Measurements from ENCODE around the gene MFAP2.
"Not testable (repeated sequence)": the region's sequence is repeated elsewhere in the genome, so short reads cannot be mapped to it uniquely, and the experiment has no call there.

The MFAP2 gene

DNA sequence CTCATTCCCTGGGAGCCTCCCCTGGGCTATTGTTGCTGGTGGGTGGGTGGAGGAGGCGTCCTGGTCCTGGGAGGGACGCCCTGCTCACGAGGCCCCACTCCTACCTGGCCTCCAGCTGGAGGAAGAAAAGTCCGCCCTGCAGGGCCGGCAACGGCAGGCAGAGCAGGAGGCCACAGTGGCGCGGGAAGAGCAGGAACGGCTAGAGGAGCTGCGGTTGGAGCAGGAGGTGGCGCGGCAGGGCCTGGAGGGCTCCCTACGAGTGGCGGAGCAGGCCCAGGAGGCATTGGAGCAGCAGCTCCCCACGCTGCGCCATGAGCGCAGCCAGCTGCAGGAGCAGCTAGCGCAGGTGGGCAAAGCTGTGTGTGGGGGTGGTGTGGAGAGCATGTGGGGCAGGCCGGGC is 33.8 kb downstream of the MFAP2 start:
- TF ChIP-seq, protein P1, sequence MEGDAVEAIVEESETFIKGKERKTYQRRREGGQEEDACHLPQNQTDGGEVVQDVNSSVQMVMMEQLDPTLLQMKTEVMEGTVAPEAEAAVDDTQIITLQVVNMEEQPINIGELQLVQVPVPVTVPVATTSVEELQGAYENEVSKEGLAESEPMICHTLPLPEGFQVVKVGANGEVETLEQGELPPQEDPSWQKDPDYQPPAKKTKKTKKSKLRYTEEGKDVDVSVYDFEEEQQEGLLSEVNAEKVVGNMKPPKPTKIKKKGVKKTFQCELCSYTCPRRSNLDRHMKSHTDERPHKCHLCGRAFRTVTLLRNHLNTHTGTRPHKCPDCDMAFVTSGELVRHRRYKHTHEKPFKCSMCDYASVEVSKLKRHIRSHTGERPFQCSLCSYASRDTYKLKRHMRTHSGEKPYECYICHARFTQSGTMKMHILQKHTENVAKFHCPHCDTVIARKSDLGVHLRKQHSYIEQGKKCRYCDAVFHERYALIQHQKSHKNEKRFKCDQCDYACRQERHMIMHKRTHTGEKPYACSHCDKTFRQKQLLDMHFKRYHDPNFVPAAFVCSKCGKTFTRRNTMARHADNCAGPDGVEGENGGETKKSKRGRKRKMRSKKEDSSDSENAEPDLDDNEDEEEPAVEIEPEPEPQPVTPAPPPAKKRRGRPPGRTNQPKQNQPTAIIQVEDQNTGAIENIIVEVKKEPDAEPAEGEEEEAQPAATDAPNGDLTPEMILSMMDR (conservative IDR thresholded peaks at IDR 0.05) = no peak
- H3K27ac ChIP-seq = no peak overlapping the region

DNA sequence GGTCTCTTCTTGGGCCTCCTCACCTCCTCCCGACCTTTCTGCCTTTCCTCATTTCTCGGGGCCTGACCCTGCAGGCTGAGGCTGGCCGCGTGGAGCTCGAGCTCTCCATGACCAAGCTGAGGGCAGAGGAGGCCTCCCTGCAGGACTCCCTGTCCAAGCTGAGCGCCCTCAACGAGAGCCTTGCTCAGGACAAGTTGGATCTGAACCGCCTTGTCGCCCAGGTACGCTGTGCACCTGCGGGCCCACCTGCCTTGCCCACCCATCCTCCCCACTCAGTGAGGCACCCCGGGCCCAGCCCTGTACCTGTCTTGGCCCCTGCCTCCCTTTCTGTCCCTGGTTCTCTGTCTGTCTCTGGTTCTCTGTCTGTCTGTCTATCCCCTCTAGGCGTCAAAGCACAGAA is 34.2 kb downstream of the MFAP2 start:
- H3K27ac ChIP-seq = not testable (repeated sequence)

DNA sequence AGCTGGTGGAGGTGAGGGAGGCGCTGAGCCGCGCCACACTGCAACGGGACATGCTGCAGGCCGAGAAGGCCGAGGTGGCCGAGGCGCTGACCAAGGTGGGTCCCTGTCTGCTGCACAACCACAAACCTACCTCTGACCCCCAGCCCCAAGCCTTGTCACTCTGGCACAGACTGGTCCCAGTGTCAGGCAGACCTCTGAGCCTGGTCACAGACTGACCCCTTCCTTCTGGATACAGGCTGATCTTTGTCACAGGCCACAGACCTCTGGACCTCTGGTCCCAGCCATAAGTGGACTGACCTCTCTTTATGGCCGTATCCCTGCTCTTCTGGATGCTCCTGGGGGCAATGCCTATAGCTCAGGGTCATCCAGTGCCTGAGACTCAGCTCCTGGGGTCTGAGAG is 34.9 kb downstream of the MFAP2 start:
- not testable (repeated sequence) for H3K27ac ChIP-seq

DNA sequence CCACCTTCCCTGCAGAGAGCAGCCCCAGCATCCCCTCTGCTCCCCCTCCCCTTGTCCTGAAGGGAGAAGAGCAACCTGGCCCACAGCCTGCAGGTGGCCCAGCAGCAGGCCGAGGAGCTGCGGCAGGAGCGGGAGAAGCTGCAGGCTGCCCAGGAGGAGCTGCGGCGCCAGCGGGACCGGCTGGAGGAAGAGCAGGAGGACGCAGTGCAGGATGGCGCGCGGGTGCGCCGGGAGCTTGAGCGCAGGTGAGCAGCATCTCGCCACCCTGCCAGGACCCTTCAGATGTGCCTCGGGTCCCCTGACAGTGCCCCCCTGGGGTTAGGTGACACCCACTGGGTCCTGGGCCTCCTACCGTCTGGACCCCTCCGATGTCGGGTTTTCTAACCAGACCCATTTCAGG is 36.4 kb downstream of the MFAP2 start:
- no peak overlapping the region for H3K27ac ChIP-seq
- TF ChIP-seq, protein P1 (conservative IDR thresholded peaks at IDR 0.05) = no peak

DNA sequence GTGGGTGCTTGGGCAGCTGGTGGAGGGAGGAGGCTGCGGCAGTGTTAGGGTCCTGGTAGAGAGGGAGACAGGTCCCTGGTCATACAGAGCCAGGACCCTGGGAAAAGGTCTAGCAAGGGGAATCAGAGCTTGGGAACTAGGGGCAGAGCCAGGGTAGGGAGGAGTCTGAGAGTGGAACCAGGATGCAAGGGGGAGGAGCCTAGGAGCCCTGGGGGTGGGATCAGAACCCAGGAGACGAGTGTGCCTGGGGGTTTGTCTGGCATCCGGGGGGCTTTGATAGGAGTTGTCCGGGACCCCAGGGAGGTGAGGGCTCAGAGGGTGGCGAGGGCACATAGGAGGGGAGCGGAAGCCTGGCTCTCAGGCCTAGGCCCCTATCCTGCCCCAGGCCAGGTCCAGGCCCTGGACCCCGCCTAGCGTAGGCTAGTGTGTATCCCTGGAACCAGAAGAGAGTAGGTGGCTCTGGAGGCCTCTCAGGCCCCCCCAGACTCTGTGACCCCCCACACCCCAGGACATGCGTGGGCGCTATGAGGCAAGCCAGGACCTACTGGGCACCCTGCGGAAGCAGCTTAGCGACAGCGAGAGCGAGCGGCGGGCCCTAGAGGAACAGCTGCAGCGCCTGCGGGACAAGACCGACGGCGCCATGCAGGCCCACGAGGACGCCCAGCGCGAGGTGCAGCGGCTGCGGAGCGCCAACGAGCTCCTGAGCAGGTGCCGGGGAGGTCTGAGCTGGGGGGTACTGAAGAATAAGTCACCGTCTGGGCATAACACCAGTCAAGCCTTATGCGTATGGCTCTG is 40.8 kb downstream of the MFAP2 start:
- not testable (repeated sequence) for H3K27ac ChIP-seq

DNA sequence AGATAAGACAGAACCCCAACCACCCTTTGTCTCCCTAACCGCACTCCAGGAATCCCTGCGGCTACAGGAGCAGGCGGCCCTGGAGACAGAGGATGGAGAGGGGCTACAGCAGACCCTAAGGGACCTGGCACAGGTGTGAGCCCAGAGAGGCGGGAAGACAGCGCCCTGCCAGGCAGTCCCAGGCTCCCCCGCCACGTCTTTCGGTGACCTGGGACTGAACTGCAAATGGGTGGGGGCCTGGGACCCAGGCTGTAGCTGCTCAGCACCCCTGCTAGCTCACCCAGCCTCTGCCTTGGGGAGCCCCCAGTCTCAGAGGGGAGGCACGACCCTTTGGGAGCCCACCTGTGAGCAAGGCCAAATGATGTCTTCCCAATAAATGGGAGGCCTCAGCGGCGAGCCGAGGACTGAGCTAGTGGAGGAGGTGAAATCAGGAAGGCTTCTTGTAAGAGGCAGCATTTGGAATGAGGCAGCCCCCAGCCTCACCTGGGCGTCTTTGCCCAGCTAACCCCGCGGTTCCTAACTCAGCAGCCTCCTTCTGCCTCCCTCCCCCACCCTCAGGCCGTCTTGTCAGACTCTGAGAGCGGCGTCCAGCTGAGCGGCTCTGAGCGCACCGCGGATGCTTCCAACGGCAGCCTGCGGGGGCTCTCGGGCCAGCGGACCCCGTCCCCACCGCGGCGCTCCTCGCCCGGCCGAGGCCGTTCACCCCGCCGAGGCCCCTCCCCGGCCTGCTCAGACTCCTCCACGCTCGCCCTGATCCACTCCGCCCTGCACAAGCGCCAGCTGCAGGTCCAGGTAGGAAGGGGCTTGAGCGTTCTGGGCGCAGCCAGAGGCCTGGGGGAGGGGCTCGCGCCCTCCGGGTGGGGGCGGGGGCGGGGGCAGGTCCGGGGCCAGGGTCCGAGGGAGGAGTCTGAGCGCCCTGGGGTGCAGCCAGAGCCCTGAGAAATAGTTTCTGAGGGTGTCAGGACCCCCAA is 41.8 kb downstream of the MFAP2 start:
- TF ChIP-seq, protein P1 (conservative IDR thresholded peaks at IDR 0.05) = no peak

DNA sequence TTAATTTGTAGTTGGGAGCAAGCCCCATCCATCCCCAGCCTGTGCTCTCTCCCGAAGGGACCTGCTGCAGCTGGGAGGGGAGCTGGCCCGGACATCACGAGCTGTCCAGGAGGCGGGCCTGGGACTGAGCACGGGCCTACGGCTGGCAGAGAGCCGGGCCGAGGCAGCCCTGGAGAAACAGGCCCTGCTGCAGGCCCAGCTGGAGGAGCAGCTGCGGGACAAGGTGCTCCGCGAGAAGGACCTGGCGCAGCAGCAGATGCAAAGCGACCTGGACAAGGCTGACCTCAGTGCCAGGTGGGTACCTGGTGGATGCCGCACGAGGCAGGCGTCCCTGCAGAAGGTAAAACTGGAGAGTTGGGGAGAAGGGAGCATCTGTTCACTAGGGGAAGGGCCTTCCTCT is 43.8 kb downstream of the MFAP2 start:
- not testable (repeated sequence) for H3K27ac ChIP-seq

More for the DNA sequence above, 41.8 kb downstream of the MFAP2 start:
- H3K27ac ChIP-seq = no peak overlapping the region

DNA sequence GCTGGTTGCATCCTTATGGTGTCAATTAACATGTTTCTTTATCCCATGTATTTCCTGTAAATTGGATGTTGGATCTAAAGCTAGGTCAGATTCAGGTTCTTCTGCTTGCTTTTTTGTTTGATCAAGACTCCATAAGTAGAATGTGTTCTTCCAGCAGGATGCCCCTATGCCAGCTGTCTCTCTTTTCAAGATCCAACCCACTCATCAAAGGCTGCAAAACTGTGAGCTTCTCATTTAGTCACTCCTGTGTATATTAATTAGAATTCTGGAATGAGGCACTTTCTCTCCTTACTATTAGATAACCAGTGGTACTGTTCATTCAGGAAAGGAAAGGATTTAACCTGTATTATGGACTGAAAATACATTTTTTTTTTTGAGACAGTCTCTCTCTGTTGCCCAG is 46.5 kb downstream of the MFAP2 start:
- not testable (repeated sequence) for H3K27ac ChIP-seq

DNA sequence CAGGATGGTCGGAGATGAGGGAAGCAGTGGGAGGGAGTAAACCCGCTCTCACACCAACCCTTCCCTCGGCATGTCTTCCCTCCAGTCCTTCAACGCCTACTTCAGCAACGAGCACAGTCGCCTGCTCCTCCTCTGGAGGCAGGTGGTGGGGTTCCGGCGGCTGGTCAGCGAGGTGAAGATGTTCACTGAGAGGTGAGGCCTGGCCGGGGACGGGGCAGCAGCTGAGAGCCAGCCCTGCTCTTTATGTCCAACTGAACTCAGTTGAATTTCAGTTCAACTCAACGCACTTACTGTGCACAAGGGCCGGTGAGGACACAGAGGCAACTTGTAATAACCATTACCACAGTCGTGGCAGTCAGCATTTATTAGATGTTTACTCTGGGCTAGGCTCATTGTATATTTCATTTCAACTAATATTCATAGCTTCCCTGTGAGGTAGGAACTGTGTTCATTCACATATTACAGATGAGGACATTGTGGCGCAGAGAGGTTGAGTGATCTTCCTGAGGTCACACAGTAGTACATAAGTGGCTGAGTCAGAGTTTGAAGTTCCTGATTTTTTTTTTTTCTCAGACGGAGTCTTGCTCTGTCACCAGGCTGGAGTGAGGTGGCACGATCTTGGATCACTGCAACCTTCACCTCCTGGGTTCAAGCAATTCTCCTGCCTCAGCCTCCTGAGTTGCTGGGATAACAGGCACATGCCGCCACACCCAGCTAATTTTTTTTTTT is 49.0 kb downstream of the MFAP2 start:
- not testable (repeated sequence) for H3K27ac ChIP-seq

DNA sequence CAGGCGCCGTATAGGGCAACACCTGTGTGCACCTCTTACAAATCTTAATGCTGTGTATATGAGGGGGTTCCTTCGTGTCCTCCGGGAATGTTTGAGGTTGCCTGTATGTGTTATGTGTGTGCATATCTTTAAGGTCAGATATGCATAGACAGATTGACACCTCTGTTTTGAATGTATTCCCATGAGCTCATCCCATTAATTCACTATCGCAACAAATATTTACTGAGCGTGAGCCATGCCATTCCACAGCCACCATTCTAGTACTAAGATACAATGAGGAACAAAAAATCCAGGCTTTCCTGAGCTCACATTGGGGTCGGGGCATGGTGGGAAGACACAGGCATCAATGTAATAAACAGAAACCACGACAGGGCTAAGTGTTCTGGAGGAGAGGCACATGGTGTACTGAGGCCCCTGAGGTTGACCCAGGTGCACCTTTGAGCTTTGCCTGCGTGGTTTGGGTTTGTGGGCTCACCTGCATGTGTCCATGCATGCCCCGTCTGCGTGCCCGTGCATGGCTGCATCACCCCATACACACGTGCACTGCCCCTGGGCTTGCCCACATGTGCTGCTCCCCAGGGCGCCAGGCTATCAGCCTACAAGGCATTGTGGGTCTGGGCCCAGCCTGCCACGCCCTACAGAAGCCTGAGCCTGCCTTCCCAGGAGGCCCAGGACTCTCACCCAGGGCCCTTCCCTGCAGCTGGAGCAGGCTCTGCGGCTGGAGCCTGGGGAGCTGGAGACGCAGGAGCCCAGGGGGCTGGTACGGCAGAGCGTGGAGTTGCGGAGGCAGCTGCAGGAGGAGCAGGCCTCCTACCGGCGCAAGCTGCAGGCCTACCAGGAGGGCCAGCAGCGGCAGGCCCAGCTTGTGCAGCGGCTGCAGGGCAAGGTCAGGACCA is 51.0 kb downstream of the MFAP2 start:
- H3K27ac ChIP-seq = not testable (repeated sequence)

All from VCaP (cell line).